Endodermal cell (in vitro differentiated cells): ENCODE measurements around the gene JARID2. TPM values are rescaled to one million over a fixed set of nuclear protein-coding genes. Genes with fewer than 3 reads are reported as not detected.

Source experiments
- DNase-seq: peaks from one replicate; pipeline ENCODE4 v3.0.0-alpha.2; 2017
- H3K27ac ChIP-seq: 2 replicates; pipeline ENCODE4 v1.5.1; 2013; ENCODE audit warnings: mild to moderate bottlenecking, low read depth, low read length, moderate library complexity
- H3K27me3 ChIP-seq: 2 replicates; pipeline ENCODE4 v1.6.1; 2013; ENCODE audit warnings: mild to moderate bottlenecking, low read length, moderate library complexity; ENCODE audit not compliant: insufficient read depth, control insufficient read depth, poor library complexity, severe bottlenecking
- H3K36me3 ChIP-seq: 2 replicates; pipeline ENCODE4 v1.7.0; 2013; ENCODE audit warnings: mild to moderate bottlenecking, low read length, moderate library complexity; ENCODE audit not compliant: control insufficient read depth, insufficient read depth
- H3K4me1 ChIP-seq: one replicate; pipeline ENCODE4 v1.7.0; 2013; ENCODE audit warnings: low read length; ENCODE audit not compliant: control insufficient read depth, insufficient read depth
- H3K4me3 ChIP-seq: 2 replicates; pipeline ENCODE4 v1.5.1; 2013; ENCODE audit warnings: mild to moderate bottlenecking, low read length, moderate library complexity
- H3K9ac ChIP-seq: 2 replicates; pipeline ENCODE4 v1.6.1; 2013; ENCODE audit warnings: mild to moderate bottlenecking, low read length, moderate library complexity; ENCODE audit not compliant: poor library complexity, severe bottlenecking; ENCODE audit errors: extremely low read depth
- H3K9me3 ChIP-seq: 2 replicates; pipeline ENCODE4 v1.6.1; 2013; ENCODE audit warnings: mild to moderate bottlenecking, low read length, moderate library complexity; ENCODE audit not compliant: control insufficient read depth
- H3K27ac Mint-ChIP-seq: 2 replicates; pipeline ENCODE4 v1.8.0; 2020; ENCODE audit warnings: mixed read lengths
- H3K27me3 Mint-ChIP-seq: 2 replicates; pipeline ENCODE4 v1.8.0; 2021; ENCODE audit warnings: mild to moderate bottlenecking, mixed read lengths; ENCODE audit not compliant: insufficient read depth
- H3K36me3 Mint-ChIP-seq: 2 replicates; pipeline ENCODE4 v1.8.0; 2020; ENCODE audit warnings: low read depth, mixed read lengths
- H3K4me1 Mint-ChIP-seq: 2 replicates; pipeline ENCODE4 v1.8.0; 2020; ENCODE audit warnings: mixed read lengths
- H3K4me3 Mint-ChIP-seq: 2 replicates; pipeline ENCODE4 v1.8.0; 2020; ENCODE audit warnings: mild to moderate bottlenecking, moderate library complexity, mixed read lengths
- H3K9me3 Mint-ChIP-seq: 2 replicates; pipeline ENCODE4 v1.8.0; 2020; ENCODE audit warnings: mild to moderate bottlenecking, mixed read lengths
- WGBS, 2 experiments: methylation state at CpG; one replicate each; pipeline versions ENCODE4 v1.1.5 to v1.1.7; 2013; ENCODE audit warnings: missing lambda C conversion rate in 2 of 2, mixed read lengths in 1 of 2; ENCODE audit not compliant: insufficient coverage in 1 of 2, insufficient read length in 1 of 2; 5-methylcytosine and 5-hydroxymethylcytosine counted together
- total RNA-seq, 2 donors: library from RNA; stranded (reverse); fragmentation: NEBNext Ultra II Directional in 1 of 2; extraction: Animal tissue kit (Norgen Biotek cat#: 25700) in 1 of 2; gene quantifications; 2 replicates in 1 of 2; 3 replicates in 1 of 2; pipeline ENCODE4 v1.2.1, GENCODE V29; 2021
- TF ChIP-seq, protein P1 (sequence below): fragments of 200-600 bp; sonication (generic); conservative IDR thresholded peaks from 2 replicates; pipeline ENCODE4 v1.5.0; 2021; ENCODE audit warnings: antibody characterized with exemption, mild to moderate bottlenecking

The JARID2 gene
- total RNA-seq, 2 donors from 2014 or later = 42.5 to 77.0 TPM

DNA sequence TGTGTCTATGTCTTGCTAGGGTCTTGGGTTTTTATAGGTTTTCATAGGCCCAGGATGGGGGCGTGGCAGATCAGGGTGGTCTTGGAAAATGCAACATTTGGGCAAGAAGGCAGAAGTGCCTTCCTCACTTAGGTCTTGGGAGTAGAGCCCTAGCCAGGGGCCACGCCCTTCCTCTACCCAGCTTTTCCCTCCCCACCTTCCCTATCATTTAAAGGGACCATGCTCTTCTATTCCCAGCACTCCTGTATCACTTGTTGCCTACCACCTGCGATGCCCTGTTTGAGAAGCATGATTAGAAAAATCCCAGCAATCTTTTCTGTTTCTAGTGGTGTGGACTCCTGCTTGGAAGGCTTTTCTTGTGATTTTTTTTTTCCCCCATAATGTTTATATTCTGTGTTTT, 190.6 kb downstream of the JARID2 start:
- H3K27ac ChIP-seq = no peak overlapping the region
- H3K27me3 ChIP-seq = no peaks in the 10 kb centered on the region
- TF ChIP-seq, protein P1, sequence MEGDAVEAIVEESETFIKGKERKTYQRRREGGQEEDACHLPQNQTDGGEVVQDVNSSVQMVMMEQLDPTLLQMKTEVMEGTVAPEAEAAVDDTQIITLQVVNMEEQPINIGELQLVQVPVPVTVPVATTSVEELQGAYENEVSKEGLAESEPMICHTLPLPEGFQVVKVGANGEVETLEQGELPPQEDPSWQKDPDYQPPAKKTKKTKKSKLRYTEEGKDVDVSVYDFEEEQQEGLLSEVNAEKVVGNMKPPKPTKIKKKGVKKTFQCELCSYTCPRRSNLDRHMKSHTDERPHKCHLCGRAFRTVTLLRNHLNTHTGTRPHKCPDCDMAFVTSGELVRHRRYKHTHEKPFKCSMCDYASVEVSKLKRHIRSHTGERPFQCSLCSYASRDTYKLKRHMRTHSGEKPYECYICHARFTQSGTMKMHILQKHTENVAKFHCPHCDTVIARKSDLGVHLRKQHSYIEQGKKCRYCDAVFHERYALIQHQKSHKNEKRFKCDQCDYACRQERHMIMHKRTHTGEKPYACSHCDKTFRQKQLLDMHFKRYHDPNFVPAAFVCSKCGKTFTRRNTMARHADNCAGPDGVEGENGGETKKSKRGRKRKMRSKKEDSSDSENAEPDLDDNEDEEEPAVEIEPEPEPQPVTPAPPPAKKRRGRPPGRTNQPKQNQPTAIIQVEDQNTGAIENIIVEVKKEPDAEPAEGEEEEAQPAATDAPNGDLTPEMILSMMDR = no peak
- H3K9me3 ChIP-seq = no peaks in the 10 kb centered on the region
- peak; percentile 46 for DNase-seq
- Mint-ChIP-seq H3K27me3 (no peaks in the 10 kb centered on the region), H3K4me3 (peak overlapping the region; percentile 39), H3K9me3 (no peaks in the 10 kb centered on the region), H3K4me1 (peaks cover 96% of the 10 kb centered on the region), H3K27ac (no peak overlapping the region), H3K36me3 (no peaks in the 10 kb centered on the region)
- 71 to 83% methylated on average over 1 to 3 of the region's 3 CpGs for whole genome bisulfite sequencing, 2 experiments
- no peak overlapping the region for H3K9ac ChIP-seq
- no peaks in the 10 kb centered on the region for H3K36me3 ChIP-seq
- no peak overlapping the region for H3K4me3 ChIP-seq
- H3K4me1 ChIP-seq = peaks cover 54% of the 10 kb centered on the region

DNA sequence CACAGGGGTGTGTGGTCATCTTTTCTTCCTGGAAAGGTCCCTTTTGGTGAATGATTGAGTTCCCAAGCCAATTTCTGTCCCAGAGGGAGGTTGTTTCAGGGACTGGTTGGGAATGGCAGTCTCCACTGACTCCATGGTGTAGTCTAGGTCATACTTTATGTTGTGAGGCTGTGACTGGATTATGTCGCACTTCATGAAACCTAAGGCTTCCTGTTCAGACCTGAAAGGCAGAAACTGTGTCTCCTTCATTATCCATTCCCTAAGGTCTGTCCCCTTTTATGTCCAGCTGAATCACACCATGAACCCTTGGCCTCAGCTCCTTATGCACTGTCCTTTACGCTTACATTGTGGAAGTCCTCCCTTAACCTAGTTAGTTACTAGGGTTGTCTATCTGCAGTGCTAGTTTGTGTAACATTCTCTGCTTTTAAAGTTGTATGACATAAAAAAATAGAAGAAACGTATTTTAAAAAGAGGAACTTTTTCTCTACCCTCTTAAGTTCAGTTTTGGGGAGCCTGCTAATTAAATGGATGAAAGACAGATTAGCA, 191.3 kb downstream of the JARID2 start:
- no peaks in the 10 kb centered on the region for H3K36me3 Mint-ChIP-seq
- no peaks in the 10 kb centered on the region for H3K9me3 ChIP-seq
- H3K27me3 ChIP-seq = no peaks in the 10 kb centered on the region
- no peak overlapping the region for H3K27ac ChIP-seq
- no peaks in the 10 kb centered on the region for H3K36me3 ChIP-seq
- no peak for DNase-seq
- TF ChIP-seq, protein P1 = no peak
- no peaks in the 10 kb centered on the region for H3K27me3 Mint-ChIP-seq
- no peak overlapping the region for H3K4me3 ChIP-seq
- WGBS, 2 experiments = 89 to 100% methylated on average over 1 to 3 of the region's 3 CpGs
- H3K4me1 Mint-ChIP-seq = peaks cover 92% of the 10 kb centered on the region
- H3K9ac ChIP-seq = no peak overlapping the region
- H3K4me3 Mint-ChIP-seq = peak overlapping the region; percentile 39
- H3K9me3 Mint-ChIP-seq = no peaks in the 10 kb centered on the region
- H3K27ac Mint-ChIP-seq = no peak overlapping the region
- peaks cover 51% of the 10 kb centered on the region for H3K4me1 ChIP-seq

DNA sequence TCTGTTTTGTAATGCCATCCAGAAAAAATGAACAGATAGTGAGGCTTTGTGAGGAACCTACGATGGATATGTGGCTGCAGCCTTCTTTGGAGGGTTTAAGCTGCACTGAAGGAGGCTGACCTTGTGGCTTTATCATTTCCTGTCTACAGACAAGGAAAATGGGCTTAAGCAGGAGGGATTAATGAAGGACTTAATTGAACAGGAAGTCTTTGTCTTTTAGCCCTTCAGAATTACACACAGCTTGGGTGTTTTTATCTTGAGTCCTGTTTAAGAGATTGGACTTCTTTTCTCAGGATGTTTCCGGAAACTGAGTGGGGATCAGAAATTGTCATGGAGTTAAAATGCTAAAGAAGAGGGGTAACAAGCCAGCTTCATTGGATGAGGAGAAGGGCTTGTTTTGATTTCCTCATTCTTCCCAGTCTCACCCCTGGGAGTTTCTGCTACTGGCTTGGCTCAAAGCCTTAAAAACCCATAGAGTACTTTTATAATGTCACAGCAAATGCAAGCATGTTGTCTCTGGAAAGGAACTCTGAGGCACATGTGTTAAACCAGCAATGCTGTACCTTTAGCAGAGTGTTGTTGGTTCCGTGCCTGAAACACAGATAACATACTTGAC, 193.6 kb downstream of the JARID2 start:
- Histone ChIP-seq H3K9ac (no peak overlapping the region), H3K9me3 (no peaks in the 10 kb centered on the region), H3K36me3 (peaks cover 4% of the 10 kb centered on the region), H3K27ac (no peak overlapping the region), H3K4me3 (no peak overlapping the region), H3K27me3 (no peaks in the 10 kb centered on the region), H3K4me1 (peaks cover 57% of the 10 kb centered on the region)
- H3K4me1 Mint-ChIP-seq = peaks cover 88% of the 10 kb centered on the region
- no peak for DNase-seq
- H3K27ac Mint-ChIP-seq = peak overlapping the region; percentile 5
- H3K27me3 Mint-ChIP-seq = no peaks in the 10 kb centered on the region
- no peaks in the 10 kb centered on the region for H3K36me3 Mint-ChIP-seq
- TF ChIP-seq, protein P1 = no peak
- no peak overlapping the region for H3K4me3 Mint-ChIP-seq
- WGBS, 2 experiments = 74% methylated on average over 2 to 3 of the region's 3 CpGs
- no peaks in the 10 kb centered on the region for H3K9me3 Mint-ChIP-seq
